GOT3 (cell line): Measurements from ENCODE around the gene DLAT.
A peak's percentile ranks its signal among the peaks of the same experiment; 100 is the strongest.
"Not testable (repeated sequence)": the region's sequence is repeated elsewhere in the genome, so short reads cannot be mapped to it uniquely, and the experiment has no call there.

Experiments used
- DNase-seq: peaks from one replicate; lab custom pipeline; 2025; ENCODE audit warnings: mixed read lengths; lab: John Stamatoyannopoulos, UW

Gene DLAT

DNA sequence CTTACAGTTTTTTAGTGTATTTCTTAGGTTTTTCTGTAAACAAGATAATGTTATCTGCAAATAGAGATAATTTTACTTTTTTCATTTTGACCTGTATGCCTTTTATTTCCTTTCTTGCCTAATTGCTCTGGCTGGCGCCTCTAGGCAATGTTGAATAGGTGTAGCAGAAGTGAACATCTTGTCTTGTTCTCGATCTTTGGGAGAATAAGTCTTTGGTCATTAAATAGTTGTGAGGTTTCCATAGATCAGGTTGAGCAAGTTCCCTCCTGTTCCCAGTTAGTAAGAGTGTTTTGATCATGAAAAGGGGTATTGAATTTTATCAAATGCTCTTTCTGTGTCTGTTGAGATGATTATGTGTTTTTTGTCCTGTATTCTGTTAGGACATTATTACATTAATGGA is 24.6 kb downstream of the DLAT start:
- no peak for DNase-seq

DNA sequence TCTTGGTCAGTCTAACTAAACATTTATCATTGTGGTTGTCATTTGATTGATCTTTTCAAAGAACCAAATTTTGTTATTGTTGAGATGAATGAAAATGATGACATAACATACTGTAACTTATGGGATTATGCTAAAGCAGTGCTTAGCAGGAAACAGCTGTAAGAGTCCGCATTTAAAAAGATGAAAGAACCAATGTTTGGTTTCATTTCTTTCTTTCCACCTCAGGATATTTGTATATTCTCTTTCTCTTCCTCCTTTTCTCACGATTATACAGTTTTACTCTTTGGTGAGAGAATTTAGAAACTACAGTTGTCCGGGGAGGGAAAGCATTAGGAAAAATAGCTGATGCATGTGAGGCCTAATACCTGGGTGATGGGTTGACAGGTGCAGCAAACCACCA is 25.5 kb downstream of the DLAT start:
- no peak for DNase-seq

DNA sequence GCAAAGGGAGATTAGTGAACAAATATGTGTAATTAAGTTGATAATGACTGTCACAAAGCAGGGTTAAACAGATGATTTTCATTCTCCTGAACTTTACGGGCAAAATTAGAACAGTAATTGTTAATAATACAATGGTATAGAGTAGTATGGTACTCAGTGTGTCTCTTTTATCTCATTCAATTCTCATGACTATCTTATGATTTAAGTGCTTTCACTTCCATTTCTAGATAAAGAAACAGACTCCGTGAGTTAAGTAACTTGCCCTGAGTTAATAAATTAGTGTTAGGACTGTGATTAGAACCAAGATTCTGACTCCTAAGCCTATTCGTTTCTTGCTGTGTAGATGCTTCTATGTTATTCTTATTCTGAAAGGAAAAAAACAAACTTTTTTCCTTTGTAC is 26.6 kb downstream of the DLAT start:
- DNase-seq: no peak

DNA sequence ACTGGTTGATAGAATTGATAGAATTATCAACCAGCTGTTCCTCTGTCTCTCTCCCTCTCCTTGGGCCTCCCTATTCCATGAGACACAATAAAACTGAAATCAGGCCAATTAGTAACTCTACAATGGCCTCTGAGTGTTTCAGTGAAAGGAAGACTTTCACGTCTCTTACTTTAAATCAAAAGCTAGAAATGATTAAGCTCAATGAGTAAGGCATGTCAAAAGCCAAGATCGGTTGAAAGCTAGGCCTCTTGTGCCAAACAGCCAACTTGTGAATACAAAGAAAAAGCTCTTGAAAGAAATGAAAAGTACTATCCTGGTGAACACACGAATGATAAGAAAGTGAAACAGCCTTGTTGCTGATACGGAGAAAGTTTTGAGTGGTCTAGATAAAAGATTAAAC is 32.0 kb downstream of the DLAT start:
- no peak for DNase-seq

DNA sequence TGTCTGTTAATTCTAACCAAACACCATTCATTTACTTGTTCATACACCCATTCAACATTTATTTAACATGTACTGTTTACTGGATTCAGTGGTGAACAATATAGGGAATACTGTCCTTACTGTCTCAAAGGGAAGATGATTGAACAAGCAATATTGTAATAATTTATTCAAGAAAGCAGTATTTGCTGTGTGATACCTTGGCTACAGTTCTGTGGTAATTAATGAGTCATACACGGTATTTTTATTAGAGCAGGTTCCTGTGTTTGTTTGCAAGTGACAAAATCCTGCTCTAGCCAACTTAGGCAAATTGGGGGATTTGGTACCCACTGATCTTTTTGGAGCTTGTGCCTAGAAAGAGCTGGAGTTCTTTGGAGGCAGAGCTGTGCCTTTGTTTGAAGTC is 32.9 kb downstream of the DLAT start:
- DNase-seq: no peak

DNA sequence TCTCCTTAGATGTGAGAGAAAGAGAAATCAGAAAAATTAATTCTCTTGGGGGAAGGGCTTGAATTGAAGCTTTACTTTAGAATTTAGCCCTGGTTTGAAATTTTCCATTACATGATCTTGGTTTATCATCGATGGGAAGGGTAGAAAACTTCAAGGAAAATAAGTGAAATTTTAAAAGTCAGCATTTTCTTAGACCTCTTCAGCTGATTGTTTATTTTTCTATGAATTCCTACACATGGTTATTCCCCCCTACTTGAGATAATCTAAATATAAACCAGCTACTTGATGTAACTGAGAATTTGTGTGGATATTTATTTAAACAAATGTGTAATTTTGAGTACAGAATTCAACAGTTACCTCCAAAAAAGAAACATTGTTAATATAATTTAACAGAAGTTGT is 37.7 kb downstream of the DLAT start:
- no peak for DNase-seq

DNA sequence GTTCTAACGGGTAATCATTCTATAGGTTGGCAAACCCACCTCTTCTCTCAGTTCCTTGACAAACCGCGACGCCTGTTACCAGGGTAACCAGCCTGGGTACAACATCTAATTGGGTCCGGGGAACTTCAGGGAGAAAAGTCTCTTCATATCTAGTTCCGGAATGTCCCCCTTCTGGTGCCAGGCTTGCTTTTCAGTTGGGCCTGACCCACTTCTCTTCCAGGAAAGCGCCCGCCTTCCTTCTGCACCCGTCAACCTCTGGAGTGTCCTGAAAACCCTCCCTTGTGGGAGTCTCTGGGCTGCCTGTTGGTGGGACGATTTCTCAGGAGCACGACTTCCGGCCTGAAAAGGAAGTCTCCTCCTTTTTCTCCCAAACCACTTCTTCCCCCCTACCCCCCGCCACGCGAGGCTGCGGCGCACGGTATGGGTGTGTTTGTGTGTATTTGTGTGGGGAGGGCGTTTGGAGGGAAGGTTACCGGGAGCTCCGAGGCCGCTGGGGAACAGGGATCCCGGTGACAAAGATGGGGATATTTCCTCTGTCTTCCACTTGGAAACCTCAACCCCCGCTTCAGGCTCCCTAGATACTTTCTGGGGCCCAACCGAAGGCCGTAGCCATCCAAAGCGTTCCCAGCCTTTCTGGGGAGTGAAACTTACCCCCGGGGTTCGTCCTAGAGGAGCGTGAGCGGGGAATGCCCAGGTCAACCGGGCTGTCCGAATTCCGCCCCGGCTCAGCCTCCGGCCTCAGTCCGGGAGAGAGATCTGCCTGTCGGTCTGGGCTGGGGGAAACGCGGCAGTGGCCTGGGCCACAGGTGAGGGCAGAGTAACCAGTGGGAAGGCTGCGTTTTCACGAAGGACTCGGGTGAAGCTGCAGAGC is 49.0 kb downstream of the DLAT start, which contains the start of the genes NKAPD1 and PIH1D2:
Gene NKAPD1 (plus strand): TSS at position 359 of the 871 bp plus-strand sequence. CDS start 1,276 bp downstream, outside the sequence.
Gene PIH1D2 (minus strand): TSS at position 77 of the 871 bp plus-strand sequence. CDS start 843 bp downstream, outside the sequence.
- peak; percentile 7 for DNase-seq

DNA sequence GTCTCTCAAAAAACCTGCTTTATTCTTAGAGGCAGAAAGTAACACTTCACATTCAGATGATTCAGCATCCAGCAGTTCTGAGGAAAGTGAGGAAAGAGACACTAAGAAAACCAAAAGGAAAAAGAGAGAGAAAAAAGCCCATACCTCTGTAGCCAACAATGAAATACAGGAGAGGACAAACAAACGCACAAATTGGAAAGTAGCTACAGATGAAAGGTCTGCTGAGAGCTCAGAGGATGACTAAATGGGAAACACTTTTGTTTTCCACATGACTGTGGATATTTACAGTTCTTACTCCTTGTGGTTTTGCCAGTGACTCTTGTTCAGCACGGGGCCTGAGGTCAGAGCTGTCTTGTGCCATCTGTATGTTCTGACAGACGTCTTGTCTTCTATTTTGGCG is 57.5 kb downstream of the DLAT start:
- no peak for DNase-seq

DNA sequence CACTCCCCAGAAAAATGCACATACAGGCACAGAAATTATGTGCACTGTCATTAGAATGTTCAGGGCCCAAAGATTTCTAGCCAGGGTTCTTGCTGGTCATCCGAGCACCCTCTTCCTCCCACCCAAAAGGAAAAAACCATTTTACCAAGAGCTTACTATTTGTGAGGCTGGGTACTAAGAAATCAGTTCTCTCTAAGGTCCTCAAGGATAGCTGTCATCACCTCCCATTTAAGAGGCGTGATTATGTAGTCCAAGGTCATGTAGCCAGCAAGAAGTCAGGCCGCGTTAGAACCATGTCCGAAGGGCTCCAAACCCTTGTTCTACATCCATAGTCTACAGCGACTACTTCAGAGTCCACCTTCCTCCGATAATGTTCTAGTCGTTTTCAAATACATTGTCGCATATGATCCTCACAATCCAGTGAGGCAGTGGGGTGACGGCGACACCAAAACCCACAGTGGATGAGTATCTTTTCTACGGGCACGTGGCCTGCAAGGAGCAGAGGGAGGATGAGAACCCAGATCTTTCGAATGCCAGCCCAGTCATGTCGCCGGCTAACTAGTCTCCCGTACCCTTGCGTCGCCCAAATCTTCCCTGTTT is 60.7 kb downstream of the DLAT start:
- DNase-seq: no peak

DNA sequence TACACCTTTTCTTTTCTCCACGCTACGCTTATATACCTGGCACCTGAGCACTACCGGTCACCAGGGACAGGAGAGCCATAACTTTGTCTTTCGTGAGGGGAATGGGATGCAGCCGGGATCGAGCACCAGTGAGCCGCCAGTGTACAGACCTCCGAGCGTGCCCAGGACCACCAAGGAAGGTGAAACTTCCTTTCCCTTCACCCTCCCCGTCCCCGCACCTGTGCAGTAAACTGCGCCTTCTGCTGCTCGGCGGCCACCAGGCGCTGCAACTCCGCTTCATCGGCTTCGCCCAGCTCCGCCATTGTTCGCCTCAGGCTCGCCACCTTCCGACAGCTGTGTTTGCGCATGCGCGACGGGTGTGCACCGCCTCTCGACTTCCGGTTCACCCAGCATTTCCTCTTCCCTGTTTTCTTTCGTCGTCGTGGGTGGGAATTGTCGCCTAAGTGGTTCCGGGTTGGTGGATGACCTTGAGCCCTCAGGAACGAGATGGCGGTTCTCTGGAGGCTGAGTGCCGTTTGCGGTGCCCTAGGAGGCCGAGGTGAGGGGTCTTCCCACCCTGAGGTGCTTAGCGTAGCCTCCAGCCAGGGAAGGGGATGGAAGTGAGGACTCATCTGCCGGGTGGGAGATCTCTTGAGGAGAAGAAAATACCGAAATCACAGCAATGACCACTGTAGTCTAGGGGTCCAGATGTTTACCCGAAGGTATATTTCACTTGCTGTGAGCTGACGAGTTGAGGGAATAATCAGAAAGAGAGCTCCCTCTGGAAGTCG is 61.4 kb downstream of the DLAT start, which contains the start of the genes SDHD and TIMM8B:
Gene SDHD (plus strand): TSS at position 452 of the 770 bp plus-strand sequence. CDS start 35 bp downstream, at position 487.
Gene TIMM8B (minus strand): TSS at position 335 of the 770 bp plus-strand sequence. CDS start 33 bp downstream, at position 302.
- peak; percentile 75 for DNase-seq

DNA sequence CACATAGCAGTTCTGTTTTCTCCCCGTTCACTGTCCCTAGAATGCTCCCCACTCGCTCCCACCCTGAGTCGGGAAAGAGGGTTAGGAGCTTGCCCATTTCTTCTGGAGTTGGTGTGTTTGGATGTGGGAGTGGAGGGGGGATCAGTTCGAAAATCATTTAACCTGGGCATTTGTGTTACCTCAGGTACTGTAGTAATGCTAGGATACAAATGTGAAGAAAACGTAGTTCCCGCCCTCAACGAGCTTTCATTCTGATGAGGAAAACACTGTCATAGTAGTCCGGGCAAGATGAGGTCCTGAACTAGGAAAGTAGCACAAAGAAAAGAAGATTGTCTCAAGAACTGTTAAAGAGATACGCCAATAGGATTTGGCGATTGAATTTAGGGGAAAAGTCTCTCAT is 62.0 kb downstream of the DLAT start:
- DNase-seq: no peak

DNA sequence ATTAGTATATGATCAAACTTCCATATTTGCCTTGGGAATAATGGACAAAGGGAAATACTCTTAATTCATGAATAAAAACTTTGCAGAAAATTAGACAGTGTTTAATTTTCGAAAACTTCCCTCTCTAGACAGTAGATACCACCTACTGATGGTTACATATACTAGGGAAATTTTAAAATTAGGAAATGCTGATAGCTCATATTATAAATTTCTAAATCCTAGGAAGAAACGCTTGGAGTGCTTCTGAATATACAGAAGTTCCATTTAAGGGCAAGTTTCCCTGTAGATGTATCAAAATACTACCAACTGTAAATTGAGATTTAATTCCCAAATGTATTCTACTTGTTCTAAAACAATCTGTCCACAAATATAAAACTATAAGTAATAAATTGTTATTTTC is 70.1 kb downstream of the DLAT start:
- not testable (repeated sequence) for DNase-seq

DNA sequence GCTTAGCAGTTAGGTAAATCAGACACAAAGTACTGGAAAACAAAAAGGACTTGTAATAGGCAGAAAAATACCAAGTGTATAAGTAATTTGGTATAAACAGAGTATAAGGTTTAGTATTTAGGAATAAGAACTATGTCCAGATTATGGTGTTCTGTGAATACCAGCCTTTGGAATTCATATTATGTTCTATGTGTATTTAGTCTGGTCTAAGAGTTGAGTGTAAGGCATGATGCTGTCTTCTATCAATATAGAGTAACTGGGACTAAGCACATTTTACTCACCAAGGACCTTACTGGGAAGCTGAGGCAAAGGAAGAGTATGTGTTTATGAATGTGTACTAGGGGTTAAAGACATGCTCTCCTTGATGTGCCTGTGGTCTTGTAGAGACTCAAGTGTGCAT is 71.0 kb downstream of the DLAT start:
- DNase-seq: no peak

DNA sequence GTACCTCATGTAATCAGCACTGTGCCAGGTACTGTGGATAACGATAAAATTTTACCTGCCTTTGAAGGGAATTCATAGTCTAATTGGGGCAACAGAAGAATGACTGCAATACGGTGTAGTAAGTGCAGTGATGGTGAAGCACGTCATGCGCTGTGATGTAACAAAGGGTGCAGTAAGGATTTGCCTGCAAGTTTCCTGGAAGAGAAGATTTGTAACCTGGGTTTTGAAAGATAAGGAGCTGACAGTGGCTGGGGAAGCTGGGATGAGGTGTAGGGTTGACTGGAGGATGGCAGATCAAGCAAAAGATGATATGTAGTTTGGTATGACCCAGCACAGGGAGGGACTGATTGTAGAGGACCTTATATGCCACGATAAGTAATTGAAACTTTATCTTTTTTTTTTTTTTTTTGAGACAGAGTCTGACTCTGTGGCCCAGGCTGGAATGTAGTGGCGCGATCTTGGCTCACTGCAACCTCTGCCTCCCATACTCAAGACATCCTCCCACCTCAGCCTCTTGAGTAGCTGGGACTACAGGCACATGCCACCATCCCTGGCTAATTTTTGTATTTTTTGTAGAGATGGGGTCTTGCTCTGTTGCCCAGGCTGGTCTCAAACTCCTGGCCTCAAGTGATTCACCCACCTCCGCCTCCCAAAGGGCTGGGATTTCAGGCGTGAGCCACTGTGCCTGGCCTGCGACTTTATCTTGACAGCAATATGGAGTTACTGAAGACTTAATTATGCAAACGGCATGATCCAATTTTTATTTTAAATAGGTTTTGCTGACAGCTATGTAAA is 72.7 kb downstream of the DLAT start:
- no peak for DNase-seq

DNA sequence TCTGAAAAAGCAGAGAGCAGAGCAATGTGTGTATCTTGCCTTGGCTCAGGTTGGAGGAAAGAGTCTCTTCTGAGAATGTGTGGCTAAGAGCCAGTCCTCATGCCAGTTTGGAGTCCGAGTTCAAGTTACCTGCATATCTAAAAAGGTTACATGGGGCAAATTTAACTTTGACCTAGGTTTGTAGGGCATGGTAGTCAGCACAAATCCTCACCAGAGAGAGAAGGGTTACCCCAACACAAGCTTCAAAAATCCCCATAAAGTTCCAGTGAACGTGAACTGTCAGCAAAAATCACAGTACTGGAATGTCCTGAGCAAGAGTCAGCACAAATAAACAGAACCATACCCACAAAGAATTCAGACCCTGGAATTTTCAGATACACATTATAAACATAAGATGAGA is 75.3 kb downstream of the DLAT start:
- no peak for DNase-seq

DNA sequence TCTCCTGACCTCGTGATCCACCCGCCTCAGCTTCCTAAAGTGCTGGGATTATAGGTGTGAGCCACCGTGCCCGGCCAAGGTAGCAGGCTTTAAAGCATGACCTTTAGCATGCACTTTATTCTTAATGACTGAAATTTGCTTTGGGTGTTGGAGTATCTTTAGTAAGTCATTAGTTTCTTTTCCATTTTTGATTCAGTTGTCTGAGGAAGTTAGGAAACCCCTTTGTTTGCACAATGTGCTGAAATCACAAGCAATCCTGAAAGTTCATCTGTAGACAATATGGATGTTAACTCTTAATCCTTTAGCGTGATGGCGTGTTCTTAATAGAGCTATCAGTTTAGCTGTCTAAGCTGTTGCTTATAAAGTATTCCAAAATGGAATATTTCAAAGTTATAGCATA is 78.2 kb downstream of the DLAT start:
- no peak for DNase-seq

DNA sequence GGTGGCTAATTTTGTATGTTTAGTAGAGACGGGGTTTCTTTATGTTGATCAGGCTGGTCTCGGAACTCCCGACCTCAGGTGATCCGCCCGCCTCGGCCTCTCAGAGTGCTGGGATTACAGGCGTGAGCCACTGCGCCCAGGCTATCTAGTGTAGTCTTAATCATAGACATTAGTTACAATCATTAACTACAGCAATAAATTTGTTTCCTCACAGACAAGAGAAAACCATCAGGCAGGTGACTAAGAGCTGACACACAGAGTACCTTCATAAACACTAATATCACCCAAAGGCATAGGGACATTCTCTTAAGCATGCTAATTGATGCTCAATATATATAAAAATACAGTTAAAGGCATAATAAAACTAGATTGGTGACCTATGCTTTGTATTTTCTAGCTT is 80.9 kb downstream of the DLAT start:
- DNase-seq: no peak
